Omental fat pad (tissue), 4 donors: ENCODE data around the gene IBA57. TPM values are rescaled to one million over a fixed set of nuclear protein-coding genes. Genes with fewer than 3 reads are reported as not detected.

Experiments used
- ATAC-seq: fragments of 150-250 bp; one replicate; pipeline ENCODE4 v1.9.1; 2016; ENCODE audit warnings: mild to moderate bottlenecking, moderate library complexity; ENCODE audit not compliant: low FRiP score
- DNase-seq: peaks from one replicate; pipeline ENCODE4 v3.0.0-alpha.2; 2019; ENCODE audit warnings: low spot score
- CTCF ChIP-seq, 3 donors: fragments of 450-650 bp; IDR thresholded peaks; one replicate each; pipeline ENCODE4 v1.5.1; 2016 to 2017; ENCODE audit warnings: antibody characterized with exemption in 3 of 3, mild to moderate bottlenecking in 3 of 3, moderate library complexity in 2 of 3
- total RNA-seq, 4 donors: library from RNA; depleted of rRNA; stranded (reverse); fragments of >200 nt; gene quantifications; one replicate each; pipeline ENCODE4 v1.1.0, GENCODE V29; 2016

IBA57 gene
- total RNA-seq, 4 donors from 2014 or later, result 5.1 to 7.6 (median 6.5) TPM

GRCh38 chr1:228148935-228149405 lies 16.6 kb upstream of the IBA57 start:
- ATAC-seq (peak; percentile 2), DNase-seq (peak; percentile 14)
- no peak for TF ChIP-seq CTCF (IDR thresholded peaks at IDR 0.05)

DNA sequence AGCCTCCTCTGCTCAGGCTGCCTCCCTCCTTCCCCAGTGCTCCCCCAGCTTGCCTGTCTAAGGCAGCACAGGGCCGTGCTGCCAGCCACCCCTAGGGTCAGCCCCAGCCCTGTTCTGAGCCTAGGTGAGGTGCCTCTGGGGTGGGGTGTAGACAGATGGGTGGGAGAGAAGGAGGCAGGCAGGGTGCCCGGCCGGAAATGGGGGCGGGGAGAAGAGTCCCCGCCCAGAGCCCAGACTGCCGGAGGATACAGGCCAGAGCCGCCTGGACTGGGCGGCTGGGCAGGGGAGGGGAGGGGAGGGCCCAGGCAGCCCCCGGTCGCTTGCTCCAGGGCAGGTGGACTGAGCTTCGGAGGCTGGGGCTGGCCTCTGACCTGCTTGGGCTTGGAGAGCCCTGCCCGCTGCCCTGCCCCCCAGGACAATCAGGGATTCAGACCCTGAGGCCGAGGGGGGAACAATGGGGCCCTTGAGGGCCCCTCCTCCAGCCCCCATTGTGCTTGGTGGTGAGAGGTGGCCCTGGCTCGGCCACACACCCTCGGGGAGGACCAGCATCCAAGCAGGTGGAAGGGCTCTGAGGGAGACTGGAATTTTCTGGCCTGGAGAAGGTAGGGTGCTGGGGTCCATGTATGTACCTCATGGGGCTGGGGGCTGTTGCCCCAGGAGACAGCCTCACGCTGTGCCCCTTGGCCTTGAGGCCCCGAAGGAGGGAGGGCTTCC lies 16.0 kb upstream of the IBA57 start, which contains the start of gene GJC2:
GJC2 (plus strand) TSS at position 525 of the 714 bp plus-strand sequence. CDS start 7,829 bp downstream, outside the sequence.
- DNase-seq (peak; percentile 22), ATAC-seq (peak; percentile 26)
- no peak for TF ChIP-seq CTCF (IDR thresholded peaks at IDR 0.05)

DNA sequence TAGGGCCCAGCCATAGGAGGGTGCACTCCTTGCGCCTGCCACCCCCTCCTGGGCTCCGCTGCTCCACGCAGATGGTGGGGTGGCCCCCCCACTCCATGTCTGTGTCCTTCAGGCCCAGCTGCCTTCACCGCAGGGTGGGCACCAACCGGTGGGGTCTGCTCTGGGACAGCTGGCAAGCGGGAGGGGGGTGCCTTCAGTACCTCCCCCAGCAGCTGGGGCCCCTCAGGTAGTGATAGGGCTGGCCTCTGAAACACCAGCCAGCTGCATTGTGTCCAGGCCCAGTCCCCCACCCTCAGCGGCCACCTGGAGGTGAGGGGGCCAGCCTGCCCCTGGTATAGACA lies 15.5 kb upstream of the IBA57 start:
- ATAC-seq (no peak), DNase-seq (peak; percentile 16)

GRCh38 chr1:228150461-228151179 lies 15.0 kb upstream of the IBA57 start:
- no peak for TF ChIP-seq CTCF (IDR thresholded peaks at IDR 0.05)
- DNase-seq, result peak; percentile 22
- ATAC-seq, result peak; percentile 80

More for the DNA sequence above, 15.5 kb upstream of the IBA57 start:
- no peak for TF ChIP-seq CTCF (IDR thresholded peaks at IDR 0.05)

GRCh38 chr1:228151180-228151925 lies 14.3 kb upstream of the IBA57 start:
- TF ChIP-seq CTCF (IDR thresholded peaks at IDR 0.05), result no peak
- DNase-seq (no peak), ATAC-seq (no peak)

GRCh38 chr1:228152097-228152917 lies 13.3 kb upstream of the IBA57 start:
- TF ChIP-seq CTCF (IDR thresholded peaks at IDR 0.05), result no peak
- DNase-seq (no peak), ATAC-seq (no peak)
